Mesendoderm (in vitro differentiated cells): ENCODE measurements around the gene OR6C2.
"Not testable (repeated sequence)": the region's sequence is repeated elsewhere in the genome, so short reads cannot be mapped to it uniquely, and the experiment has no call there.

Experiments used
- DNase-seq: peaks from one replicate; pipeline ENCODE4 v3.0.0; 2013
- H2AK5ac ChIP-seq: 2 replicates; pipeline ENCODE4 v1.6.1; 2013; ENCODE audit warnings: low read length, inconsistent platforms
- H2BK120ac ChIP-seq: 2 replicates; pipeline ENCODE4 v1.6.1; 2013; ENCODE audit warnings: low read depth, mild to moderate bottlenecking, low read length, moderate library complexity, mixed read lengths
- H2BK15ac ChIP-seq: replicated peaks from 2 replicates; pipeline ENCODE4 v1.6.1; 2013; ENCODE audit warnings: low read depth, mild to moderate bottlenecking, moderate library complexity
- H2BK5ac ChIP-seq: 2 replicates; pipeline ENCODE4 v1.6.1; 2013; ENCODE audit warnings: low read length, inconsistent platforms
- H3K18ac ChIP-seq: 2 replicates; pipeline ENCODE4 v1.6.1; 2013; ENCODE audit warnings: mild to moderate bottlenecking, low read length, mixed read lengths
- H3K23ac ChIP-seq: one replicate; pipeline ENCODE4 v1.6.1; 2013; ENCODE audit warnings: low read length
- H3K27ac ChIP-seq: 2 replicates; pipeline ENCODE4 v1.5.1; 2013; ENCODE audit warnings: low read depth, mild to moderate bottlenecking, inconsistent platforms, low read length, moderate library complexity
- H3K27me3 ChIP-seq: 2 replicates; pipeline ENCODE4 v1.6.1; 2013; ENCODE audit warnings: low read length, control low read depth, mild to moderate bottlenecking, inconsistent platforms; ENCODE audit not compliant: insufficient read depth, poor library complexity
- H3K36me3 ChIP-seq: 2 replicates; pipeline ENCODE4 v1.6.1; 2013; ENCODE audit warnings: low read length, inconsistent platforms; ENCODE audit not compliant: control insufficient read depth, insufficient read depth
- H3K4ac ChIP-seq: one replicate; pipeline ENCODE4 v1.6.1; 2013; ENCODE audit warnings: low read depth, mild to moderate bottlenecking, low read length, moderate library complexity
- H3K4me1 ChIP-seq: 2 replicates; pipeline ENCODE4 v1.6.1; 2013; ENCODE audit warnings: low read depth, low read length, inconsistent platforms; ENCODE audit not compliant: control insufficient read depth
- H3K4me2 ChIP-seq: 2 replicates; pipeline ENCODE4 v1.6.1; 2013; ENCODE audit warnings: low read length
- H3K4me3 ChIP-seq: 2 replicates; pipeline ENCODE4 v1.5.1; 2013; ENCODE audit warnings: mild to moderate bottlenecking, low read length
- H3K56ac ChIP-seq: one replicate; pipeline ENCODE4 v1.6.1; 2013; ENCODE audit warnings: low read length
- H3K79me1 ChIP-seq: 2 replicates; pipeline ENCODE4 v1.6.1; 2013; ENCODE audit warnings: low read length, inconsistent platforms
- H3K79me2 ChIP-seq: 2 replicates; pipeline ENCODE4 v1.6.1; 2013; ENCODE audit warnings: mild to moderate bottlenecking, low read length; ENCODE audit not compliant: control insufficient read depth, insufficient read depth
- H3K9ac ChIP-seq: 2 replicates; pipeline ENCODE4 v1.6.1; 2013; ENCODE audit warnings: low read length, inconsistent platforms
- H4K5ac ChIP-seq: one replicate; pipeline ENCODE4 v1.6.1; 2013; ENCODE audit warnings: low read length
- H4K8ac ChIP-seq: one replicate; pipeline ENCODE4 v1.6.1; 2013; ENCODE audit warnings: low read depth, mild to moderate bottlenecking, control low read depth, low read length, moderate library complexity
- WGBS: extraction: QIAGEN DNeasy Blood & Tissue Kit; methylation state at CpG from one replicate; pipeline ENCODE4 v1.1.7; 2013; ENCODE audit warnings: low lambda C conversion rate, missing lambda C conversion rate; ENCODE audit not compliant: insufficient coverage; ENCODE audit errors: extremely low coverage; 5-methylcytosine and 5-hydroxymethylcytosine counted together

The OR6C2 gene

GRCh38 chr12:55425954-55426353, 17.9 kb upstream of the OR6C2 start, which contains the start of gene OR6C76:
OR6C76 (plus strand) TSS chr12:55426254; CDS start chr12:55426254, 0 bp downstream.
- Histone ChIP-seq H3K4me2 (no peak within 1 kb of the TSS), H3K18ac (no peak within 1 kb of the TSS), H4K8ac (no peak within 1 kb of the TSS), H3K23ac (no peak within 1 kb of the TSS), H3K79me2 (no peaks in the 10 kb centered on the region), H3K9ac (no peak within 1 kb of the TSS), H3K4ac (no peak within 1 kb of the TSS), H3K27ac (no peak within 1 kb of the TSS), H2BK15ac (no peak within 1 kb of the TSS), H2AK5ac (no peak within 1 kb of the TSS), H3K36me3 (no peaks in the 10 kb centered on the region), H2BK5ac (no peak within 1 kb of the TSS), H3K4me3 (no peak within 1 kb of the TSS), H4K5ac (no peak within 1 kb of the TSS), H3K56ac (no peak within 1 kb of the TSS), H2BK120ac (no peak within 1 kb of the TSS), H3K79me1 (no peaks in the 10 kb centered on the region), H3K27me3 (no peaks in the 10 kb centered on the region), H3K4me1 (no peaks in the 10 kb centered on the region)
- DNase-seq: no peak
- WGBS: no CpG with 5 or more reads among the region's 4 CpGs

- no peak overlapping the region for H3K56ac ChIP-seq
- DNase-seq: no peak
- no peak overlapping the region for H3K23ac ChIP-seq
- no peak overlapping the region for H3K4ac ChIP-seq
- H3K4me3 ChIP-seq: no peak overlapping the region
- no peaks in the 10 kb centered on the region for H3K36me3 ChIP-seq
- no peak overlapping the region for H2BK15ac ChIP-seq
- H3K4me2 ChIP-seq: no peak overlapping the region
- H4K8ac ChIP-seq: no peak overlapping the region
- H4K5ac ChIP-seq: no peak overlapping the region
- no peak overlapping the region for H2BK120ac ChIP-seq
- no peak overlapping the region for H3K9ac ChIP-seq
- H3K27me3 ChIP-seq: no peaks in the 10 kb centered on the region
- no peak overlapping the region for H2BK5ac ChIP-seq
- no peaks in the 10 kb centered on the region for H3K79me1 ChIP-seq
- H2AK5ac ChIP-seq: no peak overlapping the region
- no CpG with 5 or more reads among the region's 1 CpG for WGBS
- no peaks in the 10 kb centered on the region for H3K4me1 ChIP-seq
- no peaks in the 10 kb centered on the region for H3K79me2 ChIP-seq
- H3K18ac ChIP-seq: no peak overlapping the region
- H3K27ac ChIP-seq: no peak overlapping the region
These were observed 15.3 kb upstream of the OR6C2 start for GRCh38 chr12:55428331-55429243.

GRCh38 chr12:55441233-55441632, 2.6 kb upstream of the OR6C2 start:
- H3K4me2 ChIP-seq, H3K4me3 ChIP-seq, H3K56ac ChIP-seq, H2BK15ac ChIP-seq, H3K4me1 ChIP-seq, H2BK5ac ChIP-seq, H3K36me3 ChIP-seq, H3K79me1 ChIP-seq, H3K23ac ChIP-seq, H3K4ac ChIP-seq, H3K27ac ChIP-seq, H4K8ac ChIP-seq, H2BK120ac ChIP-seq, H3K79me2 ChIP-seq, H3K27me3 ChIP-seq, H3K9ac ChIP-seq, H3K18ac ChIP-seq, H4K5ac ChIP-seq, H2AK5ac ChIP-seq: not testable (repeated sequence)
- DNase-seq: peak; percentile 6
- WGBS: no CpG with 5 or more reads among the region's 5 CpGs

- no peaks in the 10 kb centered on the region for H3K36me3 ChIP-seq
- WGBS: no CpG with 5 or more reads among the region's 1 CpG
- no peaks in the 10 kb centered on the region for H3K79me1 ChIP-seq
- H2BK5ac ChIP-seq: no peak overlapping the region
- H3K56ac ChIP-seq: no peak overlapping the region
- no peak overlapping the region for H3K4me3 ChIP-seq
- H3K4ac ChIP-seq: no peak overlapping the region
- no peaks in the 10 kb centered on the region for H3K79me2 ChIP-seq
- no peak overlapping the region for H3K18ac ChIP-seq
- no peak overlapping the region for H3K23ac ChIP-seq
- no peak for DNase-seq
- no peaks in the 10 kb centered on the region for H3K27me3 ChIP-seq
- no peak overlapping the region for H2BK120ac ChIP-seq
- no peak overlapping the region for H3K4me2 ChIP-seq
- no peaks in the 10 kb centered on the region for H3K4me1 ChIP-seq
- H2BK15ac ChIP-seq: no peak overlapping the region
- no peak overlapping the region for H4K8ac ChIP-seq
- no peak overlapping the region for H3K27ac ChIP-seq
- H2AK5ac ChIP-seq: no peak overlapping the region
- no peak overlapping the region for H3K9ac ChIP-seq
- no peak overlapping the region for H4K5ac ChIP-seq
These were observed 1.5 kb downstream of the OR6C2 start for GRCh38 chr12:55445357-55445756.

GRCh38 chr12:55446326-55446725, 2.5 kb downstream of the OR6C2 start:
- Histone ChIP-seq H3K56ac (no peak overlapping the region), H2BK15ac (no peak overlapping the region), H3K4ac (no peak overlapping the region), H3K79me2 (no peaks in the 10 kb centered on the region), H2AK5ac (no peak overlapping the region), H3K4me3 (no peak overlapping the region), H3K4me2 (no peak overlapping the region), H4K5ac (no peak overlapping the region), H4K8ac (no peak overlapping the region), H3K9ac (no peak overlapping the region), H3K27ac (no peak overlapping the region), H3K36me3 (no peaks in the 10 kb centered on the region), H3K18ac (no peak overlapping the region), H3K79me1 (no peaks in the 10 kb centered on the region), H3K23ac (no peak overlapping the region), H2BK120ac (no peak overlapping the region), H2BK5ac (no peak overlapping the region), H3K4me1 (no peaks in the 10 kb centered on the region), H3K27me3 (no peaks in the 10 kb centered on the region)
- WGBS: no CpG with 5 or more reads among the region's 5 CpGs
- peak; percentile 11 for DNase-seq

GRCh38 chr12:55448825-55449224, 4.9 kb downstream of the OR6C2 start:
- Histone ChIP-seq H3K56ac (no peak overlapping the region), H3K9ac (no peak overlapping the region), H3K23ac (no peak overlapping the region), H3K36me3 (no peaks in the 10 kb centered on the region), H4K8ac (no peak overlapping the region), H3K79me2 (no peaks in the 10 kb centered on the region), H2BK120ac (no peak overlapping the region), H2BK5ac (no peak overlapping the region), H3K4me1 (no peaks in the 10 kb centered on the region), H3K4ac (no peak overlapping the region), H4K5ac (no peak overlapping the region), H2BK15ac (no peak overlapping the region), H3K4me2 (no peak overlapping the region), H3K4me3 (no peak overlapping the region), H2AK5ac (no peak overlapping the region), H3K18ac (no peak overlapping the region), H3K27ac (no peak overlapping the region), H3K27me3 (no peaks in the 10 kb centered on the region), H3K79me1 (no peaks in the 10 kb centered on the region)
- no peak for DNase-seq
